Cardiac fibroblast (primary cell): Measurements from ENCODE around the gene NME7.
"Not testable (repeated sequence)": the region's sequence is repeated elsewhere in the genome, so short reads cannot be mapped to it uniquely, and the experiment has no call there.

Experiments used
- DNase-seq, 2 donors: peaks; one replicate each; pipeline versions ENCODE4 v3.0.0 to v3.0.0-alpha.2; 2010; ENCODE audit warnings: low read depth in 2 of 2
- H3K4me3 ChIP-seq, 2 donors: replicated peaks in 1 of 2; 1 replicate in 1 of 2; 2 replicates in 1 of 2; pipeline ENCODE4 v1.5.1; 2011; ENCODE audit warnings: low read depth in 2 of 2, low read length in 2 of 2, mild to moderate bottlenecking in 2 of 2, moderate library complexity in 1 of 2
- CTCF ChIP-seq: IDR thresholded peaks from one replicate; pipeline ENCODE4 v1.5.1; 2011; ENCODE audit warnings: low read depth, mild to moderate bottlenecking, low read length, inconsistent platforms

NME7 gene

GRCh38 chr1:169289016-169289415 is 78.6 kb downstream of the NME7 start:
- no peak overlapping the region for H3K4me3 ChIP-seq
- no peak for TF ChIP-seq CTCF
- no peak for DNase-seq

- H3K4me3 ChIP-seq = no peak overlapping the region
- TF ChIP-seq CTCF = no peak
- DNase-seq = peak; percentile 31 to 63
Observed at GRCh38 chr1:169288011-169288414, 79.6 kb downstream of the NME7 start.

GRCh38 chr1:169287280-169287679 is 80.3 kb downstream of the NME7 start:
- H3K4me3 ChIP-seq = no peak overlapping the region
- TF ChIP-seq CTCF = no peak
- DNase-seq = no peak

GRCh38 chr1:169281562-169281961 is 86.0 kb downstream of the NME7 start:
- DNase-seq, H3K4me3 ChIP-seq: not testable (repeated sequence)

- no peak overlapping the region for H3K4me3 ChIP-seq
- DNase-seq = peak in 1 of 2 donors; percentile 60
- TF ChIP-seq CTCF = no peak
Observed at GRCh38 chr1:169271098-169271497, 96.5 kb downstream of the NME7 start.

GRCh38 chr1:169266133-169266532 is 101.5 kb downstream of the NME7 start:
- no peak for TF ChIP-seq CTCF
- DNase-seq = no peak
- no peak overlapping the region for H3K4me3 ChIP-seq

GRCh38 chr1:169263059-169263458 is 104.5 kb downstream of the NME7 start:
- DNase-seq = no peak
- H3K4me3 ChIP-seq = no peak overlapping the region
- no peak for TF ChIP-seq CTCF
